Activated CD4-positive, CD25-positive, alpha-beta regulatory T cell treated with anti-CD3 and anti-CD28 coated beads, Interleukin-2, amount 50 U/mL, for 16 hours (primary cell): ENCODE measurements around the gene ITGA2.
"Not testable (repeated sequence)": the region's sequence is repeated elsewhere in the genome, so short reads cannot be mapped to it uniquely, and the experiment has no call there.

Source experiments
- DNase-seq: peaks from one replicate; pipeline ENCODE4 v3.0.0-alpha.2; 2020; ENCODE audit warnings: low read depth, low spot score

Gene ITGA2

GRCh38 chr5:52989025-52989780 is at the start of gene ITGA2:
Gene ITGA2, plus strand, starts transcription at chr5:52989352. Its CDS starts 117 bp downstream, at chr5:52989469.
- DNase-seq: no peak

DNA sequence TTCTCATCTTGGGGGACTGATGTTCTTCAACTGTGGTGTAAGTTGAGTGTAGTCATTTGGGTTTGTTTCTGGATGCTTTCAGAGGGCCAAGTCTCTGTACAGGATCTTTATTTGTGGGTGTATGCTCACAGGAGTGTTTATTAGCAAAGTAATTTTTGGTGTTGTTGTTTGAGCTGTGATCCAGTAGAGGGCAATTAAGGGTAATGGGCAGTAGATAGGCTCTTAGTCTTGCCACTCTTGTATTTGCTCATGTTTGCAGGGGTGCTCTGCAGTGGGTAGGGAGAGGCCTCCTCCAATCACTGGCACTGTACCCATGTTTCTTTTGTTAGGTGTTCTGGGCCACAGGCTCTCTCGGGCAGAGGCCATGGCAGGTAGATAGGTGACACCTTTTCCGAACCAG is 45.9 kb upstream of the ITGA2 start:
- no peak for DNase-seq

DNA sequence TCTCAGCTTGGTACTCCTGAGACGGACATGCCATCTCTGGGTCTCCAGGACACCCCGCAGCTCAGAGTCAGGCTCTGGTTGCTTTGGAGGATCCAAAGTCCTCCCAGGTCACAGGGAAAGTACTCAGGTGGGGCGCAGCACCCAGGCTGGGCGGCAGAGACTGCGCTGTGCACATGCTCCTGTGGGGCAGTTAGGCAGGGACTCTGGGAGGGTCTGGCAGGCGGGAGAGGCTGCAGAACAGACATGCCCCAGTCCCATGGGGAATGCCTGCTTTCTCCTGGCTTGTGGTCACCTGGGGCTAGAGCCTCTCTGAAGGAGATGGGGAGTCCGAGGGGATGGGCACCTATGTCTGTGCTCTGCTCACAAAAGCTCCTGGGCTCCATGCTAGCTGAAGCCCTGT is 45.3 kb upstream of the ITGA2 start:
- DNase-seq: no peak

DNA sequence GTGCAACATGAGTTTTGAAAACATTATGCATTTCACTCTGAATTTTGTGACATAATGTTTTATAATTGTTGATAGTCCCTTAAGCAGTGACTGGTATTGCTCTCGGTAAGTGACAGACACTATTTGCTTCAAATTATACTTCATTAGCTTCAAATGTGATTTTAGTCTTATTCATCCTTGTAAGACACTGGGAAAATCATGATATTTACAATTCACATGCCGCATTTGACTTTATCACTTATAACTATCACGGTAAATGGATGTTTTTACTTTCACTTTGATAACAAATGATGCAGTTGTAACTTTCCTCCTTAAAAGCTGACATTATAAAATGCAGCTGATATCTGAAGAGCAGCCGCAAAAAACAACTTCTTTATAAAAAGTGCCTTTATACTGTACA is 44.1 kb upstream of the ITGA2 start:
- DNase-seq: no peak

DNA sequence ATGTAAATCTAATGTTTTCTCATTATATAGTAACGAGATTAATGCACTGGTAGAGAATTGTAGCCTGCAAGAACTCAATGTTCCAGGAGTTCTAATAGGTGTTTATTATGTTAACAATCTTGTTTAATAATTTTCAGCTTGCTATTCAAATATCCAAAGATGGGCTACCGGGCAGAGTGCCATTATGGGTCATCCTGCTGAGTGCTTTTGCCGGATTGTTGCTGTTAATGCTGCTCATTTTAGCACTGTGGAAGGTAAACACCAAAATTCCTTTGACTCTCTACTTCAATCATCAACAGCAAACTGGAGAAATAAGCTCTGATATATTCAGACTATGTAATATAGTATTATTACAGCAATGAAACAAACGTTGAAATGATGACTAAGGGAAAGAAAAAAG is 41.9 kb upstream of the ITGA2 start:
- DNase-seq: no peak

- no peak for DNase-seq
Observed at GRCh38 chr5:52947851-52948250, 41.3 kb upstream of the ITGA2 start.

DNA sequence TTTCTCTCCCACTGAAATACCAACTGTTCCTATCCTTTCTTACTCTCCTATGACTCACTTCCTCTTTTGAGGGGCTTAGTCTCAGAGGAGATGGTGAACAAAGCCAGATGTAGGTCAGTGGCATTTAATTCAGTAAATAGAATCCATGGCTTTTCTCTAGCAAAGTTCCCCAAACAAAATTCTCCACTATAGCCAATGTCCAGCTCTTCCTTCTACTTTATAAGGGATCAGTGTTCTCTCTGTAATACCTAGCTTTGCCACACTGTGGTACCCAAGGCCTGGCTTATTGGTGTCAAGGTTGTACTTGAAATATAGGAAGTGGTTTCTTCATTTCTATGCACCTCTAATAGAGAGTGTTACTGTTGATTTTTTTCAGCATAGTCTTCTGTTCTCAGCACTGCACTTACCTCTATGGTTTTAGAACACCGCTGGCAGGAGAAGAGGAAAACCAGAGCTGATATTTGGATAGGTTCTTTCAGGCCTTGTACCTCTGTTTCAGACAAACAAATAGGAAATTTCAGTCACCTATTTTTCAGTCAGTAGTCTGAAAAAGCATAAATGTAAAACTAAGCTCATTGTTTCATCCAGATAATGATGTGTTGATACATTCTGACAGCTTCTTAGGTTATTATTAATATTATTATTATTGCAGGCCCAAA is 40.6 kb upstream of the ITGA2 start:
- DNase-seq: peak; percentile 23

GRCh38 chr5:52950686-52951085 is 38.5 kb upstream of the ITGA2 start:
- no peak for DNase-seq

DNA sequence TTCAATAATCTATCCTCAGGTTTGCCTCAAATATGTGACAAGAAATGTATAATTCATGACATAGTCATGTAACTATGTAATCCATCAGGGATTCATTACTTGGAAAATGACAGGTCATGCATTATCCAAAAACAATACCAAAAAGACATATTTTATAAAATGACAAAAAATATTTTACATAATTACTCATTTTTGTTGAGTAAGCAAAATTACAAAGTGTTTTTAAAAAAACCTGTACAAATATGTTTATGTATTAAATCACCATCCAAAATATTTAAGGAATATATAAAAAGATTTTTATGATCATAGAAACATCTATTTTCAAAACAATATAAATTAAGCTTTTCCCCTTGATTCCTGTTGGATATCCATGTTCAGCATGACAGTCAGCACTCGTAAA is 36.7 kb upstream of the ITGA2 start:
- DNase-seq: no peak

DNA sequence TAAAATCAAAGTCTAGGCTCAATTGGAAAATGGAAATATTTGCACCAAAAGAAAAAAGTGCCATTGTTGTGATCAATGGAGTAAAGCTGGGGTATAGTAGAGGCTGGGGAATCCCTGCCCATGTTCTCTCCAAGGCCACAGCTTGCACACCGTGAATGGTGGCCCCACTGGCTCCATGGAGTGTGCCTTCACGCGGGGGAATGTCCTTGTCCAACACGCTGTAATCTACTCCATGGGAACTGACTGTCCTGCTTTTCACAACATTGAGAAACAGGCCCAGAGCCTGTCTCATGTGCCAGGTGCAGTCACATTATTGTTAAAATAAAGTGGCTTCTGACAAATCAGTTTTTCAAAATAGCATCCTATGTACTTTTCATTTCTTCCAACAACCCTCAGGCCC is 33.1 kb upstream of the ITGA2 start:
- DNase-seq: no peak

DNA sequence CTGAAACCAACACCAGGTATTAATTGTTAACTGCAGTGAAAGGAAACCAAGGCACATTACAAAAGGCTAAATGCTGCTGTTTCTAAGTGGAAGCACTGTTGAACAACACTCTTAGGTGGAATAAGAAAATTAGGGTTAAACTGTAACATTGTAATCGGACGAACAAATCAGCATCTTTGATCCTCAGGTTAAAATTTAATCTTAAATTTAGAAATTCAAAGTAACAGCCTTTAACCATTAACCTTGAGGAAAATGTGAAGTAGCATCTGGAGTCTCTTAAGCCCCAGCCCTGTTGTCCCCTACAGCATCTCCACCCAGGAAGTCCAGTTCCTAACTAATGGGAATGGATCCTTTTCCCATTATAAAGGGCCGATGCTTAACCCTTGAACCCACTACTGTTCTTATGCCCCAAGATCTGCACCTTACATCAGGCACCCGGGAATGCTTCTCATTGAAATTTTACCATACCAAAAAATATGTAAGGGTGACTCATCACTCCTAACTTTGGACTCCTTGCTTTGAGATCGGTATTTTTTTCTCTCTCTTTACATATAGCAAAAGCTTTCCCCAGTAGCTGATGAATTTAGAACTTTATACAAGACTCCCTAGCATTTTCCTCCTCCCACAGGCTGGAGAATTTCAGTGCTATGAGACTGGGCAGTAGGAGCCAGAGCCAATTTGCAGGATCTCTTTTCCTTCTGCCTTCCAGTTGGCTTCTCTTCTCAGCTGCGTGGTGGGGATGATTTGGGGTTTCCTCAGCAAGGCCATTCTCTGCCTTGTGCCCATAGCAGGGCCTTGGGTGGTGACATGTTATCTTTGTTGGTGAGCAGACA is 32.0 kb upstream of the ITGA2 start:
- no peak for DNase-seq

GRCh38 chr5:52961274-52961681 is 27.9 kb upstream of the ITGA2 start:
- DNase-seq: no peak

- DNase-seq: no peak
Observed at GRCh38 chr5:52963636-52964035, 25.5 kb upstream of the ITGA2 start.

DNA sequence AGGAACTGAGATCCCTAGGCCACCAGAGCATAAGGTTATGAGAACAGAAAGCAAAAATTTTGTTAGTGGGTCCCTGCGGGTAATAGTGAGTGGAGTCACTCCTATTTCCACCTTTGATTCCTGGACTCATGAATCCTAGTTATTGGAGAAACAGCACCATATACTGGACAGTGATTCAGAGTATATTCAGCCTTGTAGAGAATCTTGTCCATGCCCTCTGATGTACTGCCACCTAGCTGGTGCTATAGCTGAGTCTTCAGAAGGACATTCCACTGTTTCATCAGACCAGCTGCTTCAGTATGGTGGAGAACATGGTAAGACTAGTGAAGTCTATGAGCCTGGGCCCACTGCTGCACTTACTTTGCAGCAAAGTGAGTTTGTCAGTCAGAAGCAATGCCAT is 25.0 kb upstream of the ITGA2 start:
- DNase-seq: no peak

DNA sequence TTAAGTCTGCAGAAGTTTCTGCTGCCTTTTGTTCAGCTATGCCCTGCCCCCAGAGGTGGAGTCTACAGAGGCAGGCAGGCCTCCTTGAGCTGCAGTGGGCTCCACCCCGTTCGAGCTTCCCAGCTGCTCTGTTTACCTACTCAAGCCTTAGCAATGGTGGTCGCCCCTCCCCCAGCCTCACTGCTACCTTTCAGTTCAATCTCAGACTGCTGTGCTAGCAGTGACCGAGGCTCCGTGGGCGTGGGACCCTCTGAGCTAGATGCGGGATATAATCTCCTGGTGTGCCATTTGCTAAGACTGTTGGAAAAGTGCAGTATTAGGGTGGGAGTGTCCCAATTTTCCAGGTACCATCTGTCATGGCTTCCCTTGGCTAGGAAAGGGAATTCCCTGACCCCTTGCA is 13.0 kb upstream of the ITGA2 start:
- not testable (repeated sequence) for DNase-seq

GRCh38 chr5:52977264-52977897 is 11.8 kb upstream of the ITGA2 start:
- no peak for DNase-seq

GRCh38 chr5:52981507-52981906 is 7.6 kb upstream of the ITGA2 start:
- DNase-seq: no peak

DNA sequence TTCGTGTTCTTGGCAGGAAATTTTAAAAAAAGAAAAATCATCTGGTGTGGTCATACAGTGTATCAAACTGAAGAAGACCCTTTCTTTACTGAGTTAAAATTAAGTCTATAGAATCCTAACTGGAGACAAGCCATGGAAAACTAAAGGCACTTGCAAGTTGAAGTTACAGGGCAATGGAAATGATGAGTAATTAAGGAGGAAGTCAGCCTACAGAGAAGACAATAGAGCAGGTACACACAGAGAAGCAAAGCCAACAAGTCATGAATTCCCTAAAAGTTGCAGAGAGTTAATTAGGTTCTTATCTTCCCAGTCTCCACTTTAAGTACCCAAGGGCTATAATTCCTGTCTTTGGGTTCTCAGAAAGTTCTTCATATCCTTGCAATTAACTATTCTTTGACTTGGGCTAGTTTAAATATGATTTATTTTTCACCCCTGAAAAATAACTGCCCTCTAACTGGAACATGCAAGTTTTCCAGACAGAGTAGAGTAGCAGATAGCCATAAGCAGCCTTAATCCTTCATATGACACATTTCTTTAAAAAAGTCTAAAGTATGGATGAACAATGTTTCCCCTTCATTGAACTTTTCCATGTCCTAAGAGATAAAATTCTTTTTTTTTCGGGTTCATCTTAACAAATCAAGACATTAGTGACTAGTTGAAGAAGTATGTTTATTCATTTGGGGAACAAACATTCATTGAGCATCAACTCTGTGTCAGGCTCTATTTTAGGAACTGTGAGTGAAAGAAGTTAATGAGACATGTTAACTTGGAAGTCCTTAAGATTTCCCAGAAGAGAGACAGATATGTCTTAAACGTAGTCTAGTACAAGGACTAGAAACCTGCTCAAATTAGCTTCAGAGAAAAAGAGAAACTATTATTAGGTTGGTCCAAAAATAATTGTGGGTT is 5.2 kb upstream of the ITGA2 start:
- DNase-seq: no peak

DNA sequence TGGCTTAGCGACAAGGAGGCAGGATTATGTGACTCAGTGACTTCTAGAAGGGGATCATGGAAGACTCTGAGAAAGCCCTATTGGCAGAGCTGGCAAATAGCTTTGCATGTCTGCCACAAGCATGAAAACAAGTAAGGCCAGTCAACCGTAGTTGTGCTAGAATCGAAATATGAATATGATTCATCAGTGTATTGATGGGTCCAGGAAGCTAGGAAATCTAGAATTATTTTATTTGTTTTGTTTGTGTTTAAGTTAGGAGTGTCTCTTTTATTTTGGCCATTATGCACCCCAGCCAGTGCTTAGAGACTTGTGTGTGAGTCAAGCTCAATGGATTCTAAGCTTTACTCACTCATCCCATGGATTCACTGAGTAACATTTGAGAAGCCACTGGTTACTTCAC is 3.8 kb upstream of the ITGA2 start:
- no peak for DNase-seq

DNA sequence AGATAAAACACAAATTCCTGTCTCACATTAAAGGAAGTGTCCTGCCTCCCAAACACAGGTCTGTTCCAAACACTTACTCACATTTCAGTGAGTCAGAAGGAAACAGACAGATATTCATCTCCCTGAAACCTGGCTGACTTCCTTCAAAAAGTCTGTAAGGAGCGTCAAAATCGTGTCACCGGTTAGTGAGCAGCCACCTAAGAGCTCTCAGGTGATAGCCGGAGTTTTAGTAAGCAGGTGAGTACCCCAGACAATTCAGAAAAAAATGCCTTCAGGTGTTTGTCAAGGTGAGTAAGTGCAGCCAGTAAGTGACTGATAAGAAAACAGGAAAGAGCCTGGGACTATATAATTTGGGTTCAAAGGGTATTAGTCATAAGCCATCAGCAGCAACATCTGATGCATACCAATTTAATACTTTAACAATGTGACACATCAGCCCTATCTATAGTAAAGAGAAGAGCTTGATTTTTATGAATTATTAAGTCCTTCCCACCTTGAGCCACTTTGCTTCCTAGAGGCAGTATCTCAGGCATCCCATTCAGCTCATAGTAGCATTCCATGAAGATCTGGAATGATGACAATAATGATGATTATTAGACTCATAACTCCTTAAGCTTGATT is 1.3 kb upstream of the ITGA2 start:
- no peak for DNase-seq
